NCI-H2196 (cell line): Measurements from ENCODE around the gene PEMT.

Experiments
- DNase-seq: peaks from one replicate; lab custom pipeline; 2025; ENCODE audit not compliant: unreplicated experiment; lab: John Stamatoyannopoulos, UW

Gene PEMT

GRCh38 chr17:17460038-17460437 is 131.5 kb downstream of the PEMT start:
- DNase-seq = no peak

GRCh38 chr17:17457680-17458079 is 133.8 kb downstream of the PEMT start:
- no peak for DNase-seq

GRCh38 chr17:17456251-17456650 is 135.3 kb downstream of the PEMT start:
- DNase-seq = no peak
